ENCODE data around the gene TRIM17. TPM values are rescaled to one million over a fixed set of nuclear protein-coding genes. Genes with fewer than 3 reads are reported as not detected.
A peak's percentile ranks its signal among the peaks of the same experiment; 100 is the strongest.

The TRIM17 gene
- total RNA-seq, 1 experiment from 2014 or later, result not detected

DNA sequence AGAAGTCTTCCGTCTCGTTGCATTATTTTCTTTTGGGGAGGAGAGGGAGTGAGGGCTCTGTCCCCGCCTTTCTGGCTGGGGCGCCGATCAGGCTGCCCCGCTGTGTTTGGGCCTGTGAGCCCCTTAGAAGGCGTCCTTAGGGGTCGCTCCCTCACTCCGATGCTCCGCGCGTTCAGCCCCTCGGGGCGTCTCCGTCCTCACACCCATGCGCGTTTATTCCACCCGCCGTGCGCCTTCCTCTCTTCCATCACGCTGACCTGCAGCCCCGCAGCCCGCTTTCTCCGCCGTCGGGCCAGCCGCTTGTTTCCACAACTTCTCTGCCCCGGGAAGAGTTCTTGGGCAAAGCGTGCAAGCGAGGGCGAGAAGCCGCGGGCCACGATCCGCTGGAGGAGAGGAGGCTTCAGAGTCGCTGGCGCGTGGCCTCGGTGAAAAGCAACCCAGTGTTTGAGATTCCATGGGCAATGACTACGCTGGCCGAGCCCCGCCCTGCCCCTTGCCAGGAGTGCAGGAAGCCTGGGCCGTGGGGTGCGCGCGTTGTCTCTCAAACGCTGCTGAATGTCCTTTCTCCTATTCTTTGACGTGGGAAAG is 37.7 kb downstream of the TRIM17 start:
- DNase-seq (ENCODE audit: low read depth), result no peak

DNA sequence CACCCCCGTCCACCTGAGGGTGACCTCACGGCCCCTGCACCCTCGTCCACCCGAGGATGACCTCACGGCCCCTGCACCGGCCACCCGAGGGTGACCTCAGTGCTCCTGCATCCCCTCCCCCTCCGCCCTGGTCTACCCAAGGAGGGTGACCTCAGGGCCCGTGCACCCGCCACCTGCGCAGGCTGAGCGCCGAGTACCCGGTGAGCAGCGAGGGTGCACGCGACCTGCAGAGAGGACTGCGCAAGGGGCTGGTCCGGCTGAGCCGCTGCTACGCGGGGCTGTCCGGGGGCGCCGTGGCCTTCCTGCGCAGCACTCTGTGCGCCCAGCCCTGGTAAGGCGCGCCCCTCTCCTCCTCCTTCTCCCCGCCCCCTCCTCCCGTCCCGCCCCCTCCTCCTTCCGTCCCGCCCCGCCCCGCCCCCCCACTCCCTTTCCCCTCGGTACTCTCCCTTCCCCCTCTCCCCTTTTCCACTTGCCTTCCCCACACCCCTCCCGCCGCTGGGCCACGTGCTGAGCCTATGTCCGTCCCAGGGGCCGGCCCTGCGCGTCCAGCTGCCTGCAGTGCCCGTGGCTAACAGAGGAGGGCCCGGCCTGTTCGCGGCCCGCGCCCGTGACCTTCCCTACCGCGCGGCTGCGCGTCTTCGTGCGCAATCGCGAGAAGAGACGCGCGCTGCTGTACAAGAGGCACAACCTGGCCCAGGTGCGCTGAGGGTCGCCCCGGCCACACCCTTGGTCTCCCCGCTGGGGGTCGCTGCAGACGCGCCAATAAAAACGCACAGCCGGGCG is 38.4 kb downstream of the TRIM17 start:
- peak; percentile 55 for DNase-seq (ENCODE audit: low read depth)

DNA sequence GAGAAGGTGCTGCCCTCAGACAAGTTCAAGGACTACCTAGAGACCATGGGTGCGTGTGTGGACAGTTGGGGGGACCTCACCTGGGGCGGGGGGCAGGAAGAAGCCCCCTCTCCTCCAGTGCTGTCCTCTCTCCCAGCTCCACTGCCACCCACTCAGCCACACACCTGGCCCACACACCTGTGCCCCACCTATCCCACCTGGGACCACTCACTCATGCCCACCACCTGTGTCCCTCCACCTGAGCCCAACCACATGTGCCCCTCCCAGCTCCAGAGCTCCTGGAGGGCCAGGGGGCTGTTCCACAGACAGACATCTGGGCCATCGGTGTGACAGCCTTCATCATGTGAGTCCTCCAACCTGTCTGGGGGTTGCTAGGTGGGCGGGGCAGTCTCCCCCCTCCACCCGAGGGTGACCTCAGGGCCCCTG is 39.0 kb downstream of the TRIM17 start:
- no peak for DNase-seq (ENCODE audit: low read depth)

- no peak for DNase-seq (ENCODE audit: low read depth)
Observed at GRCh38 chr1:228376651-228377631, 39.7 kb downstream of the TRIM17 start.

- DNase-seq (ENCODE audit: low read depth), result no peak
Observed at GRCh38 chr1:228376262-228376628, 40.4 kb downstream of the TRIM17 start.

- DNase-seq (ENCODE audit: low read depth), result no peak
Observed at GRCh38 chr1:228375578-228376261, 40.9 kb downstream of the TRIM17 start.

DNA sequence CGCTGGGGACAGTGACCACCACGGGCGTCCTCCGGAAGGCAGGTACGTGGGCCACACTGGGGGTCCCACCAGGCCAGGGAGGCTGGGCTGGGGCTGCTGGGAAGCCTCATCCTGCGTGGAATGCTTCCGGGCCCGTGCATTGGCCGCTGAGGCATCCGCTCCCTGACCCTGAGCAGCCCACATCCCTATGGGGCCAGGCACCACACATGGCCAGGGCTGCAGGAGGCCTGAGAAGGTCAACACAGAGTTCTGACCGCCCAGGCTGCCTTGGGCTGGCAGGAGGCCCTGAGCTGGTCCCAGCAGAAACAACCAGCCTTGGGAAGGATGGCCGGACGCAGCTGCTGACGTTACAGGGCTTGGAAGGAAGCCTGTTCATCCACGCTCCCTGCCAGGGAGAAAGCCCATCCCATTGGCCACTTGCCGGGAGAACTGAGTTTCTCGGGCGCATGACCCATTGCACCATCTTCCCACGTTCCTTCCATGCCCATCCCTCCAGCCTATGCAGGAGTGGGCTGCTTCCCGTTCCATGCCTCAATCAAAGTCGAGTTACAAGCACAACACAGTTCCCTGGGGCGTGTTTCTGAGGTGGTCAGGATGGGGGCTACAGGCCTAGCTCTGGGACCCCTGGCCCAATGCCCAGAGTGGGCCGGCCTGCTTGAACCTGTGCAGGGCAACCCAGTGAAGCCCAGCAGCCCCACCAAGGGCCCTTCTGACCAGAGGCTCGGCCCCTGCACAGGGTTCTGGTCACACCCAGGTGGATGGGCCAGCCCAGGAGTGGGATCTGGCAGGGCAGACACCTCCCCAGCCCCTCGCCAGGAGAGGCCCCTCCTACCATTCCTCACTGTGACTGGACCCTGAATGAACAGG is 41.7 kb downstream of the TRIM17 start:
- DNase-seq (ENCODE audit: low read depth), result peak; percentile 58

- DNase-seq (ENCODE audit: low read depth), result no peak
Observed at GRCh38 chr1:228373681-228374571, 42.7 kb downstream of the TRIM17 start.

- DNase-seq (ENCODE audit: low read depth), result no peak
Observed at GRCh38 chr1:228373004-228373680, 43.5 kb downstream of the TRIM17 start.

GRCh38 chr1:228372183-228373003 is 44.3 kb downstream of the TRIM17 start:
- no peak for DNase-seq (ENCODE audit: low read depth)

- DNase-seq (ENCODE audit: low read depth), result no peak
Observed at GRCh38 chr1:228371741-228372182, 44.9 kb downstream of the TRIM17 start.

GRCh38 chr1:228370941-228371740 is 45.5 kb downstream of the TRIM17 start:
- no peak for DNase-seq (ENCODE audit: low read depth)

DNA sequence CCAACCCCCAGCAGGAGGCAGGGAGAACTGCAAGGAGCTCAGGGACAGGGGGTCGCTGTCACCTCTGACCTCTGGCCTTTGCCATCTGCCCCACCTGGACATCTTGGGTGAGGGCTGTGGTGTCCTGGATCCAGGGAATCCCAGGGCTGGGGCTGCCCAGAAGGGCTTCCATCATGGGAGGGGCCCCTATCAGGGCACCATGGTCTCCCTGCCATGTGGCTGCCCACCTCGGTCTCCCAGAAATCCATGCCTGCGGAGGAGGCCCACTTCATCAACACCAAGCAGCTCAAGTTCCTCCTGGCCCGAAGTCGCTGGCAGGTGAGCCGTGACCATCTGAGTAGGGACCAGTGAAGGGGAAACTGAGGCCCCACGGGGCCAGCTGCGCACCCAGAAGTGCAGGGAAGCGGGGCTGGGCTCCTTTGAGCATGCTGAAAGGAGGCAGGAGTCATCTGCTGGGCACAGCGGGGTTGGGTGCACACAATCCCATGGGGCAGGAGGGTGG is 46.2 kb downstream of the TRIM17 start:
- DNase-seq (ENCODE audit: low read depth), result no peak

- no peak for DNase-seq (ENCODE audit: low read depth)
Observed at GRCh38 chr1:228369608-228370438, 46.8 kb downstream of the TRIM17 start.

GRCh38 chr1:228368801-228369607 is 47.7 kb downstream of the TRIM17 start:
- no peak for DNase-seq (ENCODE audit: low read depth)

Measured in RPMI7951 (cell line).